Neural cell (in vitro differentiated cells): ENCODE data around the gene GPR183.

Experiments
- CTCF ChIP-seq: fragments of 450-650 bp; IDR thresholded peaks from 2 replicates; pipeline ENCODE4 v1.5.1; 2014; ENCODE audit warnings: antibody characterized with exemption, mild to moderate bottlenecking, moderate library complexity; ENCODE audit not compliant: poor library complexity, severe bottlenecking
- EZH2 ChIP-seq: fragments of 200-600, 300-800 bp; shearing (Covaris generic), sonication (generic); IDR thresholded peaks from 2 replicates; pipeline ENCODE4 v1.6.1; 2014; ENCODE audit warnings: antibody characterized with exemption, low read length, borderline replicate concordance, mild to moderate bottlenecking; ENCODE audit not compliant: insufficient read depth, poor library complexity, severe bottlenecking
- MXI1 ChIP-seq: fragments of 450-650 bp; conservative IDR thresholded peaks from 2 replicates; pipeline ENCODE4 v1.6.1; 2014; ENCODE audit warnings: antibody characterized with exemption, mild to moderate bottlenecking; ENCODE audit not compliant: poor library complexity, severe bottlenecking
- POLR2AphosphoS5 ChIP-seq: IDR thresholded peaks from 2 replicates; pipeline ENCODE4 v1.6.1; 2012
- RAD21 ChIP-seq: fragments of 450-650 bp; conservative IDR thresholded peaks from 2 replicates; pipeline ENCODE4 v1.6.1; 2014; ENCODE audit warnings: antibody characterized with exemption, mild to moderate bottlenecking, moderate library complexity
- REST ChIP-seq: IDR thresholded peaks from 2 replicates; pipeline ENCODE4 v1.6.1; 2012; ENCODE audit warnings: borderline replicate concordance
- SMC3 ChIP-seq: fragments of 450-650 bp; conservative IDR thresholded peaks from 2 replicates; pipeline ENCODE4 v1.6.1; 2014; ENCODE audit warnings: antibody characterized with exemption, mild to moderate bottlenecking, moderate library complexity; ENCODE audit not compliant: poor library complexity
- TAF1 ChIP-seq: IDR thresholded peaks from 2 replicates; pipeline ENCODE4 v1.6.1; 2012; ENCODE audit warnings: low read depth

- TF ChIP-seq CTCF (peak; percentile 82), EZH2 (no peak), REST (no peak), POLR2AphosphoS5 (no peak), RAD21 (peak; percentile 82), SMC3 (peak; percentile 71), MXI1 (no peak), TAF1 (no peak)
Measured at GRCh38 chr13:99269627-99270241, 37.5 kb downstream of the GPR183 start.
